HEK293 (cell line): ENCODE results near the gene TSPAN3.

Experiments
- CTCF ChIA-PET: fragments of 350-600 bp; formaldehyde crosslinking; extraction: SDS; loops from one replicate; lab custom pipeline; 2021; ENCODE audit warnings: antibody characterized with exemption; lab: Yijun Ruan, JAX
- POLR2A ChIA-PET: fragments of 300-600 bp; formaldehyde crosslinking; extraction: SDS; loops from one replicate; lab custom pipeline; 2020; ENCODE audit warnings: antibody characterized with exemption, inconsistent platforms; lab: Yijun Ruan, JAX
- H3K27ac ChIP-seq: fragments of 200-500 bp; sonication (Bioruptor generic); 2 replicates; pipeline ENCODE4 v1.5.1; 2014; ENCODE audit warnings: low read depth, low read length, control low read depth, inconsistent platforms; ENCODE audit errors: extremely low read depth
- H3K36me3 ChIP-seq, 2 experiments: fragments of 200-500 bp in 1 of 2; sonication (Bioruptor generic) in 1 of 2; 1 replicate in 1 of 2; 2 replicates in 1 of 2; pipeline ENCODE4 v1.5.1; 2014 to 2017; ENCODE audit warnings: inconsistent platforms in 2 of 2, low read length in 2 of 2; ENCODE audit not compliant: control insufficient read depth in 2 of 2, insufficient read depth in 1 of 2
- H3K4me1 ChIP-seq: fragments of 200-500 bp; sonication (Bioruptor generic); 2 replicates; pipeline ENCODE4 v1.5.1; 2014; ENCODE audit warnings: mild to moderate bottlenecking, low read length, inconsistent platforms; ENCODE audit not compliant: control insufficient read depth, insufficient read depth
- H3K4me3 ChIP-seq: 2 replicates; pipeline ENCODE4 v1.5.1; 2011; ENCODE audit warnings: low read depth, mild to moderate bottlenecking, control low read depth, low read length, moderate library complexity
- H3K9me3 ChIP-seq: fragments of 200-500 bp; sonication (Bioruptor generic); 2 replicates; pipeline ENCODE4 v1.5.1; 2014; ENCODE audit warnings: low read depth, low read length, inconsistent platforms; ENCODE audit not compliant: control insufficient read depth, insufficient read depth
- EGR2 ChIP-seq: fragments of 450-650 bp; formaldehyde crosslinking; IDR thresholded peaks from 2 replicates; pipeline ENCODE4 v1.5.1; 2016; ENCODE audit warnings: low read depth, missing biosample characterization, missing genetic modification characterization
- GLIS2 ChIP-seq: fragments of 450-650 bp; formaldehyde crosslinking; IDR thresholded peaks from 2 replicates; pipeline ENCODE4 v1.5.1; 2016; ENCODE audit warnings: missing biosample characterization, missing genetic modification characterization
- KLF1 ChIP-seq: fragments of 450-650 bp; formaldehyde crosslinking; IDR thresholded peaks from 2 replicates; pipeline ENCODE4 v1.5.1; 2016; ENCODE audit warnings: missing biosample characterization, missing genetic modification characterization
- PATZ1 ChIP-seq: fragments of 450-650 bp; formaldehyde crosslinking; IDR thresholded peaks from 2 replicates; pipeline ENCODE4 v1.5.1; 2016; ENCODE audit warnings: missing biosample characterization, missing genetic modification characterization
- ZBTB10 ChIP-seq: fragments of 450-650 bp; formaldehyde crosslinking; IDR thresholded peaks from 2 replicates; pipeline ENCODE4 v1.5.1; 2016; ENCODE audit warnings: missing biosample characterization, missing genetic modification characterization
- ZBTB48 ChIP-seq: fragments of 450-650 bp; formaldehyde crosslinking; IDR thresholded peaks from 2 replicates; pipeline ENCODE4 v1.5.1; 2016; ENCODE audit warnings: missing biosample characterization, missing genetic modification characterization
- ZFHX2 ChIP-seq: fragments of 450-650 bp; formaldehyde crosslinking; conservative IDR thresholded peaks from 2 replicates; pipeline ENCODE4 v1.5.1; 2016; ENCODE audit warnings: missing biosample characterization, missing genetic modification characterization
- ZIC2 ChIP-seq: fragments of 450-650 bp; formaldehyde crosslinking; IDR thresholded peaks from 2 replicates; pipeline ENCODE4 v1.5.1; 2016; ENCODE audit warnings: missing biosample characterization, missing genetic modification characterization
- ZNF133 ChIP-seq: fragments of 450-650 bp; formaldehyde crosslinking; IDR thresholded peaks from 2 replicates; pipeline ENCODE4 v1.5.1; 2016; ENCODE audit warnings: missing biosample characterization, missing genetic modification characterization
- ZNF366 ChIP-seq: fragments of 450-650 bp; formaldehyde crosslinking; conservative IDR thresholded peaks from 2 replicates; pipeline ENCODE4 v1.5.1; 2016; ENCODE audit warnings: missing biosample characterization, missing genetic modification characterization
- ZNF423 ChIP-seq: fragments of 450-650 bp; formaldehyde crosslinking; IDR thresholded peaks from 2 replicates; pipeline ENCODE4 v1.5.1; 2016; ENCODE audit warnings: missing biosample characterization, missing genetic modification characterization
- ZNF510 ChIP-seq: fragments of 450-650 bp; formaldehyde crosslinking; IDR thresholded peaks from 2 replicates; pipeline ENCODE4 v1.5.1; 2018; ENCODE audit warnings: mild to moderate bottlenecking, missing genetic modification characterization, missing biosample characterization; ENCODE audit not compliant: insufficient replicate concordance
- ZNF529 ChIP-seq: fragments of 450-650 bp; formaldehyde crosslinking; IDR thresholded peaks from 2 replicates; pipeline ENCODE4 v1.5.1; 2017; ENCODE audit warnings: missing genetic modification characterization, missing biosample characterization; ENCODE audit not compliant: insufficient replicate concordance
- ZNF624 ChIP-seq: fragments of 450-650 bp; formaldehyde crosslinking; IDR thresholded peaks from 2 replicates; pipeline ENCODE4 v1.5.1; 2017; ENCODE audit warnings: missing biosample characterization, missing genetic modification characterization
- ZNF658 ChIP-seq: fragments of 450-650 bp; formaldehyde crosslinking; IDR thresholded peaks from 2 replicates; pipeline ENCODE4; 2016; ENCODE audit warnings: missing biosample characterization, missing genetic modification characterization
- ZNF692 ChIP-seq: fragments of 450-650 bp; formaldehyde crosslinking; IDR thresholded peaks from 2 replicates; pipeline ENCODE4 v1.5.1; 2016; ENCODE audit warnings: missing biosample characterization, missing genetic modification characterization
- ZXDB ChIP-seq: fragments of 450-650 bp; formaldehyde crosslinking; IDR thresholded peaks from 2 replicates; pipeline ENCODE4 v1.5.1; 2016; ENCODE audit warnings: missing biosample characterization, missing genetic modification characterization

Gene TSPAN3

GRCh38 chr15:77029166-77030047 lies 41.5 kb downstream of the TSPAN3 start:
- no peaks in the 10 kb centered on the region for H3K9me3 ChIP-seq
- CTCF ChIA-PET: interaction anchor here (0.5 to 1.8 kb wide), 3 partner anchors 23 to 936 kb away, joined by 3 to 8 read pairs (median 3); no protein-coding TSS in a partner anchor
- TF ChIP-seq ZNF529 (tag by site-specific recombination): no peak
- TF ChIP-seq ZNF133 (tag by site-specific recombination): no peak
- peak; percentile 56 for TF ChIP-seq ZIC2 (tag by site-specific recombination)
- no peak for TF ChIP-seq ZNF692 (tag by site-specific recombination)
- no peak for TF ChIP-seq ZNF624 (tag by site-specific recombination)
- peak; percentile 76 for TF ChIP-seq KLF1 (tag by site-specific recombination)
- no peak for TF ChIP-seq ZNF658 (tag by site-specific recombination)
- peak; percentile 55 for TF ChIP-seq ZFHX2
- no peak for TF ChIP-seq ZBTB10 (tag by site-specific recombination)
- TF ChIP-seq ZBTB48 (tag by site-specific recombination): no peak
- no peak for TF ChIP-seq ZNF510 (tag by site-specific recombination)
- TF ChIP-seq ZNF366: no peak
- no peak for TF ChIP-seq ZNF423 (tag by site-specific recombination)
- TF ChIP-seq GLIS2: peak; percentile 15; the same call in 1 of the 2 replicates
- 0 out of 2 replicates have a peak, but pooled peaks have one; percentile 21 for TF ChIP-seq EGR2 (tag by site-specific recombination)
- TF ChIP-seq, all 188 proteins: peak for 5
- no peaks in the 10 kb centered on the region for H3K4me1 ChIP-seq
- POLR2A ChIA-PET: no interaction called here
- no peaks in the 10 kb centered on the region for H3K36me3 ChIP-seq
- H3K27ac ChIP-seq: no peak overlapping the region
- H3K4me3 ChIP-seq: no peak overlapping the region

GRCh38 chr15:77028451-77029165 lies 42.3 kb downstream of the TSPAN3 start:
- TF ChIP-seq ZXDB (tag by site-specific recombination): no peak
- TF ChIP-seq PATZ1 (tag by site-specific recombination): 0 out of 2 replicates have a peak, but pooled peaks have one; percentile 12

More at GRCh38 chr15:77028451-77029165, 42.3 kb downstream of the TSPAN3 start:
- H3K27ac ChIP-seq: no peak overlapping the region
- ChIA-PET CTCF (interaction anchor here (0.7 to 1.8 kb wide), 2 partner anchors 515 to 808 kb away, joined by 3 to 8 read pairs; no protein-coding TSS in a partner anchor), POLR2A (no interaction called here)
- no peaks in the 10 kb centered on the region for H3K36me3 ChIP-seq
- H3K4me3 ChIP-seq: no peak overlapping the region
- no peaks in the 10 kb centered on the region for H3K4me1 ChIP-seq
- H3K9me3 ChIP-seq: no peaks in the 10 kb centered on the region
